OCI-LY3 (cell line): ENCODE results near the gene NRG3.

ENCODE experiments used
- EZH2phosphoT487 ChIP-seq: fragments of 200-600 bp; shearing (Covaris generic); IDR thresholded peaks from 2 replicates; pipeline ENCODE4 v1.6.1; 2018; ENCODE audit warnings: antibody characterized with exemption, mixed run types, low read depth
- TF ChIP-seq, protein P1 (sequence below): fragments of 200-600, 300-600 bp; sonication (generic); IDR thresholded peaks from 2 replicates; pipeline ENCODE4 v1.5.1; 2014; ENCODE audit warnings: antibody characterized with exemption, low read length, low read depth

DNA sequence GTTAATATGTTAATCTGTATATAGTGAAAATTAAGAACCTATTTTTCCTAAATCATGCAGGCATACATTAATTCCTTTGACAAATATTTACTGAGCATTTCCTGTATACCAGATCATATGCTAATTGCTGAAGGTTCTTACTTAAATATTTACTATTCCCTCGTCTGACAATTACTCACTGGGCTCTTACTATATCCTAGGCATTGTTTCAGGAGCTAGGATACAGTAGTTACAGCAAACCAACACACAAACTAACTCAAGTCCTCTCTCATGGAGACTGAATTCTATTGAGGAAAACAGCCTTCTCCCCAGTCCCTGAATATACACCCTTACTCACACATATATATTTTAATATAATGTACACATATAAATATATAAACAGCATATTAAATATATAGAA lies 786.0 kb downstream of the NRG3 start:
- TF ChIP-seq, protein P1, sequence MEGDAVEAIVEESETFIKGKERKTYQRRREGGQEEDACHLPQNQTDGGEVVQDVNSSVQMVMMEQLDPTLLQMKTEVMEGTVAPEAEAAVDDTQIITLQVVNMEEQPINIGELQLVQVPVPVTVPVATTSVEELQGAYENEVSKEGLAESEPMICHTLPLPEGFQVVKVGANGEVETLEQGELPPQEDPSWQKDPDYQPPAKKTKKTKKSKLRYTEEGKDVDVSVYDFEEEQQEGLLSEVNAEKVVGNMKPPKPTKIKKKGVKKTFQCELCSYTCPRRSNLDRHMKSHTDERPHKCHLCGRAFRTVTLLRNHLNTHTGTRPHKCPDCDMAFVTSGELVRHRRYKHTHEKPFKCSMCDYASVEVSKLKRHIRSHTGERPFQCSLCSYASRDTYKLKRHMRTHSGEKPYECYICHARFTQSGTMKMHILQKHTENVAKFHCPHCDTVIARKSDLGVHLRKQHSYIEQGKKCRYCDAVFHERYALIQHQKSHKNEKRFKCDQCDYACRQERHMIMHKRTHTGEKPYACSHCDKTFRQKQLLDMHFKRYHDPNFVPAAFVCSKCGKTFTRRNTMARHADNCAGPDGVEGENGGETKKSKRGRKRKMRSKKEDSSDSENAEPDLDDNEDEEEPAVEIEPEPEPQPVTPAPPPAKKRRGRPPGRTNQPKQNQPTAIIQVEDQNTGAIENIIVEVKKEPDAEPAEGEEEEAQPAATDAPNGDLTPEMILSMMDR, result no peak
- TF ChIP-seq EZH2phosphoT487, result no peak
